ENCODE measurements around the gene C2CD2. TPM values are rescaled to one million over a fixed set of nuclear protein-coding genes. Genes with fewer than 3 reads are reported as not detected.

Gene C2CD2
- total RNA-seq, 1 donor from 2014 or later = 15.3 TPM

DNA sequence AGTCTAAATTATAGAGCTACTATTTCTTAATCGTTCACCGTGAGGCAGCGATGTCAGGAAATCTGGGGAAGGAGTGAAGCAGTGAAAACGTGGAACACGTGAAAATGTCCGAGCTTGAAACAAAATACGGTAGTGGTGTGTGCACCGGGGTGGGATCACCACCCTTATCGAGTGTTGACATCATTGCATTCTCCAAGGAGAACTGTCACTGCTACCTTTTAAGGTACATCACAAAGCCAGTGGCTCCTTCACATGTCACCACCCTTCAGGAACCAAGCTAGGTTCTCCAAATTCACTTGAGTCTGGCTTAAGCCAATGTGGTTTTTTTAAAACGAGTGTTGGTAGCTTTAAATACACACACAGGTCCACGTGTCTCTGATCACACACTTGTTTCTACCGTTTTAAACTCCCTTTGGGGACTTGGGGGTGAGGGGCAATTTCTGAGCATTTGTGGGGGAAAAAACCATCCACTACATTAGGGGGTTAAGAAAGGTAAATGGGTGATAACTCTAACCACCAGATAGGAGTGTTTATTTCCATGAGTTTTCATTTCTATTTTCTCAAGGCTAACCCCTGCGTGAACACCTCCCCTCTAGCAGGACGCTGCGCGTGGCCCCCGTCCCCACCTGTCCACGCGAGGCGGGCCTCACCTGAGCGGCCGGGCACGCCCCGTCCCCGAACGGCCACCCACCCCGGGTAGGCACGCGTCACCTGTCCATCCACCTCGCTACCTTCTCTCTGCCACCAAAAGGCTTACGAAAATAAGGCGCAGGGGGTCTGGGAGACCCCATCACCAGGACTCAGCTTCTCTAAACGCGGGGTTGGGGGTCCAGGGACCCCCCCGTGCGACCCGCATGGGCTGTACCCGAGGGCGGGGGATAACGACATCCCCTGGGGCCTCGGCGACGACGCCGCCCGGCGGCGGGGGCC lies 75.7 kb downstream of the C2CD2 start:
- no peak overlapping the region for H3K9ac ChIP-seq
- H2AFZ ChIP-seq (replicated peaks) = peak overlapping the region; percentile 79
- peaks cover 7% of the 10 kb centered on the region for H3K27me3 Mint-ChIP-seq (ENCODE audit: insufficient read depth, low read depth)
- H3K9me3 ChIP-seq (ENCODE audit: low read depth) = no peaks in the 10 kb centered on the region
- H3K36me3 Mint-ChIP-seq = peaks cover 6% of the 10 kb centered on the region
- H3K27ac ChIP-seq = no peak overlapping the region
- H3K4me1 Mint-ChIP-seq = peaks cover 23% of the 10 kb centered on the region
- no peak for DNase-seq (ENCODE audit: low spot score)
- H3K27ac Mint-ChIP-seq = peak overlapping the region; percentile 74
- H3K9me3 Mint-ChIP-seq = no peaks in the 10 kb centered on the region
- peak overlapping the region; percentile 88 for H3K4me2 ChIP-seq
- H3K4me3 ChIP-seq = peak overlapping the region; percentile 83
- H3K4me3 Mint-ChIP-seq = peak overlapping the region; percentile 88
- H3K27me3 ChIP-seq = no peaks in the 10 kb centered on the region
- H3F3A ChIP-seq (ENCODE audit: low read depth) = no peaks in the 10 kb centered on the region
- no peaks in the 10 kb centered on the region for H4K20me1 ChIP-seq (ENCODE audit: low read depth)
- H3K36me3 ChIP-seq = no peaks in the 10 kb centered on the region
- H3K4me1 ChIP-seq = peaks cover 8% of the 10 kb centered on the region
- peaks cover 25% of the 10 kb centered on the region for H3K79me2 ChIP-seq (ENCODE audit: low read depth)
- TF ChIP-seq EZH2phosphoT487 (IDR thresholded peaks at IDR 0.05) (no peak), CTCF (IDR thresholded peaks at IDR 0.05) (no peak), EZH2 (IDR thresholded peaks at IDR 0.05) (no peak)

- H3K36me3 ChIP-seq = no peaks in the 10 kb centered on the region
- TF ChIP-seq EZH2 (IDR thresholded peaks at IDR 0.05) (no peak), EZH2phosphoT487 (IDR thresholded peaks at IDR 0.05) (no peak), CTCF (IDR thresholded peaks at IDR 0.05) (no peak)
- Mint-ChIP-seq H3K36me3 (peaks cover 6% of the 10 kb centered on the region), H3K9me3 (no peaks in the 10 kb centered on the region), H3K27me3 (ENCODE audit: insufficient read depth, low read depth) (peaks cover 8% of the 10 kb centered on the region), H3K4me1 (peaks cover 23% of the 10 kb centered on the region), H3K4me3 (peak overlapping the region; percentile 88), H3K27ac (no peak overlapping the region)
- H3K4me3 ChIP-seq = no peak overlapping the region
- H3K9me3 ChIP-seq (ENCODE audit: low read depth) = no peaks in the 10 kb centered on the region
- H3K27me3 ChIP-seq = no peaks in the 10 kb centered on the region
- H3K27ac ChIP-seq = no peak overlapping the region
- no peaks in the 10 kb centered on the region for H4K20me1 ChIP-seq (ENCODE audit: low read depth)
- no peak overlapping the region for H3K4me2 ChIP-seq
- no peaks in the 10 kb centered on the region for H3F3A ChIP-seq (ENCODE audit: low read depth)
- no peak overlapping the region for H3K9ac ChIP-seq
- peaks cover 8% of the 10 kb centered on the region for H3K4me1 ChIP-seq
- H3K79me2 ChIP-seq (ENCODE audit: low read depth) = peaks cover 25% of the 10 kb centered on the region
- no peak overlapping the region for H2AFZ ChIP-seq (replicated peaks)
- DNase-seq (ENCODE audit: low spot score) = no peak
These were observed 76.7 kb downstream of the C2CD2 start for GRCh38 chr21:41876928-41877652.

DNA sequence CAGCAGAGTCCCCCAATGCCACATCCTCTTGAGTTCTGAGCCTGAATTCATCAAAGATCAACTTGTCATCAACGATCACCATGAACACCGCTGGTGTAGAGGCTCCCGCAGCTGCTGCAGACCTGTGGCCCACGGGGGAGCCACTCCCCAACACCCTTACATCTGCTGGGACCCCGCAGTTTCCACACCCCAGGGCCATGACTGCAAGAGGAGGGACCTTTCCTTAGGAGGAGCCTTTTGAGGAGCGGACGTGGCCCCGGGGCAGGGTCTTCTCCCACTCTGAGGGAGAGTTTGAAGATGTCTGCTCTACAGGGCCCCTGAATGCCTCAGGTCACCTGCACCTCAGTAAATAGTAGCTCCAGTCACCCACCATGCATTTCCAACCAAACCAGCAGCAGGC lies 77.4 kb downstream of the C2CD2 start:
- no peak overlapping the region for H3K4me2 ChIP-seq
- H3K27me3 Mint-ChIP-seq (ENCODE audit: insufficient read depth, low read depth) = peaks cover 8% of the 10 kb centered on the region
- no peaks in the 10 kb centered on the region for H3K27me3 ChIP-seq
- H2AFZ ChIP-seq (replicated peaks) = no peak overlapping the region
- TF ChIP-seq EZH2phosphoT487 (IDR thresholded peaks at IDR 0.05) (no peak), CTCF (IDR thresholded peaks at IDR 0.05) (no peak), EZH2 (IDR thresholded peaks at IDR 0.05) (no peak)
- peaks cover 10% of the 10 kb centered on the region for H3K4me1 ChIP-seq
- no peak overlapping the region for H3K27ac ChIP-seq
- H3K9me3 Mint-ChIP-seq = no peaks in the 10 kb centered on the region
- no peak for DNase-seq (ENCODE audit: low spot score)
- no peak overlapping the region for H3K9ac ChIP-seq
- H3K9me3 ChIP-seq (ENCODE audit: low read depth) = no peaks in the 10 kb centered on the region
- H4K20me1 ChIP-seq (ENCODE audit: low read depth) = no peaks in the 10 kb centered on the region
- no peaks in the 10 kb centered on the region for H3F3A ChIP-seq (ENCODE audit: low read depth)
- H3K36me3 ChIP-seq = no peaks in the 10 kb centered on the region
- H3K4me3 Mint-ChIP-seq = no peak overlapping the region
- peaks cover 25% of the 10 kb centered on the region for H3K4me1 Mint-ChIP-seq
- peaks cover 6% of the 10 kb centered on the region for H3K36me3 Mint-ChIP-seq
- peaks cover 25% of the 10 kb centered on the region for H3K79me2 ChIP-seq (ENCODE audit: low read depth)
- H3K4me3 ChIP-seq = no peak overlapping the region
- no peak overlapping the region for H3K27ac Mint-ChIP-seq

Data from neural progenitor cell (in vitro differentiated cells).